ENCODE measurements around the gene FXYD4.
A peak's percentile ranks its signal among the peaks of the same experiment; 100 is the strongest.

The FXYD4 gene

DNA sequence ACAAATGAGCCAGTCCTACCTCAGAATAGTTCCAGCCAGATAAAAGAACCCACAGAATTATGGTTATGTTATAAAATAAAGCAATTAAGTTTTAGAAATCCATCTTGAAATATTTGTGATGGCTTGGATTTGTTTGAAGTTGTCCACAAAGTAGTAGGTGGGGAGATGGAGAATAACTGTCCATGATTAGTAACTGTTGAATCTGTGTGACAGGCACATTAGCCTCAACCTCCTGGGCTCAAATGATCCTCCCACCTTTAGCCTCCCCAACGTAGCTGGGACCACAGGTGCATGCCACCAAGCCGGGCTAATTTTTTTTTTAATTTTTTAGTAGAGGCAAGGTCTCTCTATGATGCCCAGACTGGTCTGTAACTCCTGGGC, 27.5 kb downstream of the FXYD4 start:
- Histone ChIP-seq H3K9me2 (replicated peaks; ENCODE audit: low read depth, low read length) (no peaks in the 10 kb centered on the region), H3K9me3 (ENCODE audit: insufficient read depth, low read depth, low read length) (no peaks in the 10 kb centered on the region), H3K4me3 (ENCODE audit: low read length, poor library complexity, severe bottlenecking) (peak overlapping the region; percentile 89), H3F3A (ENCODE audit: low read depth) (0 out of 2 replicates have a peak, but pooled peaks cover 3% of the 10 kb centered on the region), H3K27me3 (ENCODE audit: insufficient read depth, low read length, poor library complexity, severe bottlenecking) (no peaks in the 10 kb centered on the region), H3K9ac (ENCODE audit: low read depth, low read length, poor library complexity, severe bottlenecking) (peak overlapping the region; percentile 97), H2AFZ (ENCODE audit: low read length) (no peak overlapping the region), H3K36me3 (ENCODE audit: insufficient read depth, low read length) (peaks cover 37% of the 10 kb centered on the region), H3K4me1 (ENCODE audit: insufficient read depth, low read length, poor library complexity, severe bottlenecking) (peaks cover 84% of the 10 kb centered on the region), H4K20me1 (ENCODE audit: insufficient read depth, low read length, poor library complexity, severe bottlenecking) (peaks cover 91% of the 10 kb centered on the region), H3K79me2 (ENCODE audit: insufficient read depth, low read length) (peaks cover 98% of the 10 kb centered on the region), H3K4me2 (ENCODE audit: low read depth, low read length, poor library complexity, severe bottlenecking) (peak overlapping the region; percentile 91)
- no peak for TF ChIP-seq CTCF (conservative IDR thresholded peaks at IDR 0.05; ENCODE audit: low read length)
- no peak for TF ChIP-seq EZH2phosphoT487 (IDR thresholded peaks at IDR 0.05; ENCODE audit: borderline replicate concordance)

GRCh38 chr10:43399320-43400310, 28.2 kb downstream of the FXYD4 start:
- H3K4me1 ChIP-seq (ENCODE audit: insufficient read depth, low read length, poor library complexity, severe bottlenecking): peaks cover 83% of the 10 kb centered on the region
- H3K79me2 ChIP-seq (ENCODE audit: insufficient read depth, low read length): peaks cover 98% of the 10 kb centered on the region
- TF ChIP-seq EZH2phosphoT487 (IDR thresholded peaks at IDR 0.05; ENCODE audit: borderline replicate concordance) (no peak), CTCF (conservative IDR thresholded peaks at IDR 0.05; ENCODE audit: low read length) (no peak)
- H3K4me3 ChIP-seq (ENCODE audit: low read length, poor library complexity, severe bottlenecking): peak overlapping the region; percentile 15
- peak overlapping the region; percentile 91 for H3K4me2 ChIP-seq (ENCODE audit: low read depth, low read length, poor library complexity, severe bottlenecking)
- peaks cover 91% of the 10 kb centered on the region for H4K20me1 ChIP-seq (ENCODE audit: insufficient read depth, low read length, poor library complexity, severe bottlenecking)
- peak overlapping the region; percentile 97 for H3K9ac ChIP-seq (ENCODE audit: low read depth, low read length, poor library complexity, severe bottlenecking)
- 0 out of 2 replicates have a peak, but pooled peaks cover 3% of the 10 kb centered on the region for H3F3A ChIP-seq (ENCODE audit: low read depth)
- no peaks in the 10 kb centered on the region for H3K27me3 ChIP-seq (ENCODE audit: insufficient read depth, low read length, poor library complexity, severe bottlenecking)
- no peak overlapping the region for H2AFZ ChIP-seq (ENCODE audit: low read length)
- peaks cover 30% of the 10 kb centered on the region for H3K36me3 ChIP-seq (ENCODE audit: insufficient read depth, low read length)
- no peaks in the 10 kb centered on the region for H3K9me2 ChIP-seq (replicated peaks; ENCODE audit: low read depth, low read length)
- H3K9me3 ChIP-seq (ENCODE audit: insufficient read depth, low read depth, low read length): no peaks in the 10 kb centered on the region

DNA sequence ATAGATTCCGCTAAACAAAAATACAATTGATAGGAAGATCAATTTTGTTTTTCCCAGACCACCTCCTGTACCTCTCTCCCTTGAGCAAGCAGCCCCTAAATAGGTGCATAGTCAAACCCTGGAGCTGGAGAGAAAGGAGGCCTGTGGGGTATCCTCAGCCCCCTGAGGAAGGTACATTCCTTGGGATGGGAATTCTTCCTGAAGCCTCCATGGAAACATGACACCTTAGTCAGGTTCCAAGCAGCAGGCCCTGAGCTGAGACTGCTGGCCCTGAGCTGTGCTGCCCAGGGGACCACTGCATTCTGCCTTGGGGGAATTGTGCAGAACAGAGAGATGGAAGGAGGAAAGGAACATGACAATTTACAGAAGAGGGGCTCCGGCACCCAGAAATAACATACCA, 30.2 kb downstream of the FXYD4 start:
- H3K9ac ChIP-seq (ENCODE audit: low read depth, low read length, poor library complexity, severe bottlenecking): peak overlapping the region; percentile 94
- TF ChIP-seq CTCF (conservative IDR thresholded peaks at IDR 0.05; ENCODE audit: low read length) (no peak), EZH2phosphoT487 (IDR thresholded peaks at IDR 0.05; ENCODE audit: borderline replicate concordance) (no peak)

More for the DNA sequence above, 30.2 kb downstream of the FXYD4 start:
- no peaks in the 10 kb centered on the region for H3K27me3 ChIP-seq (ENCODE audit: insufficient read depth, low read length, poor library complexity, severe bottlenecking)
- peaks cover 98% of the 10 kb centered on the region for H3K79me2 ChIP-seq (ENCODE audit: insufficient read depth, low read length)
- peaks cover 3% of the 10 kb centered on the region; the same call in 1 of the 2 replicates for H3F3A ChIP-seq (ENCODE audit: low read depth)
- H2AFZ ChIP-seq (ENCODE audit: low read length): no peak overlapping the region
- peaks cover 19% of the 10 kb centered on the region for H3K36me3 ChIP-seq (ENCODE audit: insufficient read depth, low read length)
- H4K20me1 ChIP-seq (ENCODE audit: insufficient read depth, low read length, poor library complexity, severe bottlenecking): peaks cover 92% of the 10 kb centered on the region
- no peaks in the 10 kb centered on the region for H3K9me2 ChIP-seq (replicated peaks; ENCODE audit: low read depth, low read length)
- H3K4me3 ChIP-seq (ENCODE audit: low read length, poor library complexity, severe bottlenecking): peak overlapping the region; percentile 98
- H3K4me2 ChIP-seq (ENCODE audit: low read depth, low read length, poor library complexity, severe bottlenecking): peak overlapping the region; percentile 91
- no peaks in the 10 kb centered on the region for H3K9me3 ChIP-seq (ENCODE audit: insufficient read depth, low read depth, low read length)
- H3K4me1 ChIP-seq (ENCODE audit: insufficient read depth, low read length, poor library complexity, severe bottlenecking): peaks cover 82% of the 10 kb centered on the region
